Measurements from ENCODE around the gene GRIP2.

GRIP2 gene

DNA sequence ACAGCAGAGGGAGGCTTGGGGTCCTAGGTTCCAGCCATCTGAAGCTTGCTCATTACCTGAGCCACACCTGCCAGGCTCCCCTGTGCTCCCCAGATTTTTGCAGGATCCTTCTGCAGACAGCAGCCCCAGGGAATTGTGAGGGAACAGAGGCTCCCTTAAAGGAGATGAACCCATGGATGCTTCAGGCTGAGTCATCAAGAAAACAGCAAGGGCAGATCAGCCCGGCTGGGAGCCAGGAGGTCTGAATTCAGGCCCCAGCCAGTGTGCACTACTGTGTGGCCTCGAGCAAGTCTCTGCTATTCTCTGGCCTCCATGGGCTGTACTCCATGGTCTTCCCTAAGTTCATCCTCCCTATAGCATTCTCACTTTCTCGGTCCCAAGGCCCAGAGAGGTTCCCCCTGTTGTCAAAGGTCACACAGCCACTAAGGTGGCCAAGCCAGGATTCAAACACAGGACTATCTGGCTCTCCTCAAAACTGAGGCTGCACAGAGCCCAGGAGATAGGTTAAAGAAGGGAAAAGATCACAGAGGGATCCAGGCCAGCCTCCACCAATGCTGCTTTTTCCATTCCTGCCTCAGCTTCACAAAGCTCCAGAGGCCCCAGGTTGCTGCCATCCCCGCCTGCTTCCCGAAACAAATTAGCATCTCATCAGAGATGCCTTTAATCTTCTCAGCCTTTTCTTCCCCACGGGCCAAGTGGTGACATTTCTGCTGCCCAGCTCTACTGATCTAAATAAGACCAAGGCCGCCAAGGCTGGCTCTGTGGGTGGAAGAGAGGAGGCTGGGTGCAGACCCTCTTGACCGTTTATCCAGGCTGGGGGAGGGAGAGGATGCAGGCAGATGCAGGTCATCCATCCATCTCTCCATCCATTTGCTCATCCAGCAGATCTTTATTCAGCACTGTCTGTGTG lies 21.2 kb upstream of the GRIP2 start:
- no peak for DNase-seq

DNA sequence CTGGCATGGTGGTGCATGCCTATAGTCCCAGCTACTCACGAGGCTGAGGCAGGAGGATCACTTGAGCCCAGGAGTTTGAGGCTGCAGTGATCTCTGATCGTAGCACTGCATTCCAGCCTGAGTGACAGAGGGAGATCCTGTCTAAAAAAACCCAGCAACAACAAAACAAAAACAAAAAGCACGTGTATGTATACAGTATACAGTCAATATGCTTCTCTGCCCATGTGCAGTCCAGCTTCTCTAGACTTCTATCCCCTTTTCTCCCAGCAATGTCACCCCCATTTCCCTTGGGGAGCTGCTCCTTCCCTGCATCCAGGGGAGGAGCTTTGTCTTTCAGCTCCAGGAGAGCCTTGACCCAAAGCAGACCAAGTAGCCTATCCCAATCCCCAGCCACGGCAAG lies 20.0 kb upstream of the GRIP2 start:
- no peak for DNase-seq

DNA sequence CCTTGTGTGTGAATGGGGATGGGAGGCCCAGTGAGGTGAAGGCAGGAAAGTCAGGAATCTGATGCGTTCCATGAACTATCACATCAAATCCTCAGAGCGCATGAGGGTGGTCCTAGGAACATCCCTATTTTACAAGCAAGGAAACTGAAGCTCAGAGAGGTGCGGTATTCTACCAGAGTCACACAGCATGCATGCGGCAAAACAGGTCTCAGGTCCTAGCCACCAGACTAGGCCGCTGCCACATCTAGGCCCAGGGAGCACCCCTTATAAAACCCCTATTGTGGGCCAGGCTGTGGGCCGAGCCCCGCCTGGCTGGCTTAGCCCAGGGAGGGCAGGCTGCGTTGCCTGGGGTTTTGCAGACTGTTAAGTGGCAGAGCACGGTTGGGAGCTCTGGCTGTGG lies 17.9 kb upstream of the GRIP2 start:
- DNase-seq, result no peak

DNA sequence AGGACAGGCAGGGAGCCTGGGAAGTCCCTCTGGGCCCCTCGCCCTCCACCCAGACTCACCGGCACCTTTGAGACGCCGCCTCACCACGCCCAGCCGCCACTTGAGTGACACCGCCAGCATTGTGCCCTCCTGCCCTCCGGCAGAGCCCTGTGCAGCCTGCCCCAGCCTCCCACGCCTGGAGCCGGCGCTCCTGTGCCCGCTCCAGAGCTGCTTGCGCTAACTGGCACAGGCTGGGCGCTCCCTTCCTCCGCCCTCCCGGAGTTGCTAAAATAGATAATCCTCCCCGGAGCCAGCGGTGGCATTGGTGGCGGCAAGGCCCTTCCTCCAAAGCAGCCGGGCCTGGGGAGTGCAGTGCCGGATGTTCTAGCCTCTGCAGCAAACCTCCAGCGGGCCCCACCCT lies 15.7 kb upstream of the GRIP2 start:
- DNase-seq, result peak in 1 of 6 experiments; percentile 2

DNA sequence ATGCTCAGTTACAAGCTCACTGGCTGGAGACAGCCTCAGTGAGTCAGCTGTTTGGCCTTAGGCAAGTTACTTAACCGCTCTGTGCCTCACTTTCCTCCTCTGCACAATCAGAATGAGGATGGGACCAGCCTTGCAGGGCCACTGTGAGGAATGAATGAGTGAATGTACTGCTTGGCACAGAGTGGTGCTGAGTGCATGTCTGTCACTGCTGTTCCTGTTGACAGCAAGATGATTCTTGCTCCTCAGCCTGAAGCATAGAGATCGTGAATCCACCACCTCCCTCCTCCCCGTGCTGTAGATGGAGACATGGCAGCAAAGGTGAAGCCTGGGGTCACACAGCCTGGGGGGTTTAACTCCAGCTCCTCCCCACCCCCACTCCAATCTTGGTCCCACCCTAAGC lies 14.6 kb upstream of the GRIP2 start:
- DNase-seq, result no peak

DNA sequence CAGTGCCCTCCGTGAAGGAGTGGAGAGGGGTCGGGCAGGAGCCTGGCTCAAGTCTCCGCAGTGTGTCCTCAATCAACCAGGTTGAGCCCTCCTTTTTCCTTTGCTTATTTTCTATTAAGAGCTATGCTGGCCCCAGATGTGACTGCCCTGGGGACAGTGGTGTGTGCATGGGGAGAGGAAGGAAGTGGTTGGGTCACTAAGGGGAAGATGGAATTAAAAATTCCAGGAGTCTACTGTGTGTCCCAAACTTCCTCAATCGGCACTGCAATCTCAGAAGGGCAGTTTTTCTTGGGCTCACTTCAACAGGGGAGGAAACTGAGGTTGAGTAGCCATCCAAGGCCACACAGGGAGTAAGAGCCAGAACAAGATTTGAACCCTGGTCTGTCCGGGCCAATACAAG lies 13.7 kb upstream of the GRIP2 start:
- DNase-seq, result no peak

DNA sequence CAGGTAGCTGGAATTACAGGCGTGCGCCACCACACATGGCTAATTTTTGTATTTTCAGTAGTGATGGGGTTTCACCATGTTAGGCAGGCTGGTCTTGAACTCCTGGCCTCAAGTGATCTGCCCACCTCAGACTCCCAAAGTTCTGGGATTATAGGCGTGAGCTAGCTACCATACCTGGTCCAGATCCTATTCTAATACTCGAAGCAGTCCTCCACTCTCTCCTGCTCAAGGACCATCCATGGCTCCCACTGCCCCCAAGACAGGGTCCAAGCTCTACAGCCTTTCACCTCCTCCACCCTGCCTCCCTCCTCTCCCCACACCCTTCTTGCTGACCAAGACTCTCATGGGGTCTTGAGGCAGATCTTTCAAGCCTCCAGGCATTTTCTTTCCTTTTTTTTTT lies 12.6 kb upstream of the GRIP2 start:
- no peak for DNase-seq

DNA sequence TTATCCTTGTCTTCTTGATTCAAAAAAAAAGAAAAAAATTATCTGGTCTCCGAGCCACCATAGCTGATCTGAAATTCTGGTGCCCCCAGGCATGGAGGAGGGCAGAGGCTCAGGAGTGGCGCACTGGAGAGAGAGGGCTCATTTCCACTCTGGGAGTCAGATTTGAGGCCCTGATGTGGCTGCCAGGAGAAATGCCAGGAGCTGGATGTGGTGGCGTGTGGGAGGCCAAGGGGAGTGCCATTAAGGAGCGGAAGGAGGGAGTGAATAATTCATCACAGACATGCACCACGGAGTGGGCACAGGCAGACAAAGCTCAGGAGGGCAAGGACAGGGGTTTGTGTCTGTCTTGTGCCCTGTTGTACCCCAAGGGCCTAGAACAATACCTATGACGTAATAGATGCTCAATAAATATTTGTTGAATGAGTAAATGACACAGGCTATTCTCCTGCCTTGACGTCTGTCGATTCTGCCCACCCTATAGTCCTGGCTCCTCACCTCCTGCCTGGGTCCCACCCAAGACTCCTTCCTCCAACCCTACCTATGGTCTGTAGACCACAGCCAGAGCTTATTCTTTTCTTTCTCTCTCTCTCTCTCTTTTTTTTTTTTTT lies 12.0 kb upstream of the GRIP2 start:
- DNase-seq, result no peak

DNA sequence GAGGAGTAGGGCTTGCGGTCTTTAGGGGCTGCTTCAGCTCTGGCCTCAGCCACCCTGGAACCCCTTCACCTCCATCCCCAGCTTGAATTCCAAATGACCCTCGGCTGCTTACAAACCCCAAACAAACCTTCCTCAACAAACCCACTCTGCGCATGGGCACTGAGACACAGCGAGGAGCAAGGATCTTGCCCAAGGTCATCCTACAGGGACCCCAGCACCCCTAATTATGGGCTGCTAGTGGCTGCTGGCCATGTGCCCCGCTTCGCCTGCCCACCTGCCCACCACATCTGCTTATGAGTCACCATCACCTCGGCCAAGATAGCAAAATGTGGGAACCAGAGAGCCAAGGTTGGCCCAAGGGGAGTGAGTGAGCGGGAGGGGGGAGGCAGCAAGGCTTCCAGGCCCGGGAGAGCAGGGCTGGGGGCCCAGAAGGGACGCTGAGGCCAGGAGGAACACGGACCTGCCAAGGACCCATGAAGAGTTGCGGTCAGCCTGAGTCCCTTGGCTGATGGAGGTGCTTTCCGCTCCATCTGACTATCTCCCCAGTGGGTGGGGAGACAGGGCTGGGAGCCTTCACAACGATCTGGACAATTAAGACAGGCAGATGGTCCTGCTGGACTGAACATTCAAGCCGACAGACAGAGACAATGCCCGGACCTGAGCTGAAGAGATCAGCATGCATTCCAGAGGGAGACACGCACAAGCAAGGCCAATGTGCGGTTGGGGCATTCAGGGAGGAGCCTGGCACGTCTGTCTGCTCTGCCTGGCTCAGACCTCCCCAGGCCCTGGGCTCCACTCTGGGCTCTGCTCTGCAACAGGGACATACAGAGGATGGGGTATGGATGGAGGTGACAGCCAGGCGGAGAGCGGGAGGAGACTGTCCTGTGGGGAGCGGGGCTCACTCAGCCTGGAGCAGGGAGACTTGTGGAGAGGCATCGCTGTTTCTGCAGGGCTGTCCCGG lies 10.8 kb upstream of the GRIP2 start:
- DNase-seq, result no peak

DNA sequence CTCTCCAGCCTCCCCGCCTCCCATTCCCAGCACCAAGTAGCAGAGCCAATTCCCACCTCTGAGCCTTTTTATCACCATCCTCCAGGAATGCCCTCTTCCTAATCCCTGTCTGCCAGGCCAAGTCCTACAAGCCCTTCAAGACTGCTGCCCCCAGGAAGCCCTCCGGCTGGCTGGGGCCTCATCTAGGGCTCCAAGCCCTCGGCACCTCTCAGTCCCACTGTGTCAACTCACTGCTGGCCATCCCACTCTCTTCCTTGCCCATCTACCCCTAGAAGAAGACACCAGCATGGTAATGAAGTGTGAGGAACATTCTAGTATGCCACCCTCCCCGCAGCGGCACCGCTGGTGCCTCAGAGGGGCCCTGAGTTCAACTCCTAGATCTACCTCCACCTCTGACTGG lies 10.0 kb upstream of the GRIP2 start:
- no peak for DNase-seq

DNA sequence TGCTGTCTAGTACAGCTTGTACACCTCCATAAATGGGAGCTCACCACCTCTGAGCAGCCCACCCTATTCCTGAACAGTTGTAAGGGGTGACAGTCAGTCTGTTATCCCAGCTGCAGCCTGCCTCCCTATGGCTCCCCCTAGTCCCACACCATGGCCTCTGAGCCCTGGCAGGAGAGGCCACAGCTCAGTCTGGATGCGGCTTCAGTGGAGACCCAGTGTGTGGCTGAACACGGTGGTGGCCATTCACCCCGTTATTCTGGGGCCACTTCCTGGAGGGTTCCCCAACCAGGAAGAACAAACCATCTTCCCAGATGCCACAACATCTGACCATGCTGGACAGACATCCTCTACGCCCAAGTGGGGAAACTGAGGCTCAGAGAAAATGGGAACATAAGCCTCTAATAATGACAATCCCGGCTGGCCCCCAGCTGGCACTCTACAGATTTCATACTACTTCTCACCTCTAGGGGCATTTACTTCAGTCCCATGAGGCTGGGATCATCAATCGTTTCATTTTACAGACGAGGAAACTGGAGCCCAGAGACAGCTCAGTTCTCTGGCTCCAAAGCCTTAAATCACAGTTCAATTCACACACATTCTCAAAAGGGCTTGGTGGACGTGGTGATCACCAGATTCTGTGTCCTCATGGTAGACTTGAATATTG lies 9.2 kb upstream of the GRIP2 start:
- DNase-seq, result no peak

DNA sequence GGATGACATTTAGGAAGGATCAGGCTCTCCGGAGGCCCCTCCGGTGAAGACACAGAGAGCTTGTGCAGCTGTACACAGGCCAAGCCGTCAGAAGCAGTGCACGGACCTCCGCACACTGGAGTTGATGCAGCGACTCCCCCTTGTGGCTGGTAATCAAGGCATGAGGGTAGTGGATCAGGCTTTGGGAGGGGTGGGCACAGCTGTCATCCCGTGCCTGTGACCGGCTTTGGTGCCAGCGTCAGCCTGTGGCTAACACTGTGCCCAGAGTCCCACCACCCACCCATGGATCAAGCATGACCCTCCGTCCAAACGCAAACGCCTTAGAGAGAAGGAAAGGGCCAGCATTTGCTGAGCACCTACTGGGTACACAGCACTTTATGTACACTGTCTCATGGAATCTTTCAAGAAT lies 8.2 kb upstream of the GRIP2 start:
- peak in 1 of 6 experiments; percentile 17 for DNase-seq

DNA sequence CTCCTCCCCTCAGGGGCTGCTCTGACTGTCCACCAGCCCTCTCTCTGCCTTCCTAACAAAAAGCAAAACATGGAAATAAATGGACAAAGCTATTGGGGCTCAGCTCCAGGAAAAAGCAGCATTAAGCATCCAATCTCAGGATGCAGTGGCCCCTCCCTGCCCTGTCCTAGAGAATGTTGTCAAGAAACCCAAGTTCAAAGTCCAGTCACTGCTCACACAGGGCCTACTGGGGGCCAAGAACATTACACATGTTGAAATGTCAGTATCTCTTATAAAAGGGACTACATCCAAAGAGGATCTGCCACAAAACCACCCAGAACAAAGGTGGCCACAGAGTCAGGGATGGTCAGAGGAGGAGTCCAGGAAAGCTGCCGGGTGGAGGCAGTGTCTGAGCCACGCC lies 7.6 kb upstream of the GRIP2 start:
- DNase-seq, result no peak

DNA sequence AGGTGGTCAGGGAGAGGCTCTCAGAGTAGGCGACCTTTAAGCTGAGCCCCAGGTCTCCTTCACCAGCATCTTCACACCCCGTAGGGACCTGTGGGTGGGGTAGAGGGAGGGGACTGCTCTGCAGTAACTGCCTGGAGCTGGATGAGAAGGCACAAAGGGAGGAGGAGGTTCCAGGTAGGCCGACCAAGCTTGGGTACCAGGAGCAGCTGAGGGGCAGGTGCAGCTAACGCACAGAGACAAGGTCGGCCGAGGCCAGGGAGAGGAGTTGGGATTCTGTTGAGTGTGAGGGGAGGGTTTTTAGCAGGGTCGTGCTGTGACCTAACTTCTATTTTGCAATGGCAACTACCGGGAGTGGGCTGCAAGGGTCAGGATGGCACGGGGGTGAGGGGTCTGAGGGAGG lies 5.9 kb upstream of the GRIP2 start:
- DNase-seq, result no peak

DNA sequence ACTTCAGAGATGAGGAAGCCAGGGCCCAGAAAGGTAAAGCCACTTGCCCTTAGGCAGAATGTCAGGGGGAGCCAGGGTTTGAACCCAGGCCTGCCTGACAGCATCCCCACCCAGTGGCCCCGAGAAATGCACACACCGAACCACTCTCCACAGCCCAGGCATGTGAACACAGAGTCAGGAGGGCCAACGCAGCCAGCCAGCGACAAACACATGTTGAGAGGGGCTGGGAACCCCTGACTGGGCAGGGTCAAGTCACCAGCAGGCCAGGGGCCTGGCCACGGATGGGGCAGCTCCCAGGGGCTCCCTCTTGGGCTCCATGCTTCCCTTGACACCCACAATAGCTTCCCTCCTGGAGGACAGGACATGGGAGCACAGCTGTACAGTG lies 5.1 kb upstream of the GRIP2 start:
- no peak for DNase-seq

DNA sequence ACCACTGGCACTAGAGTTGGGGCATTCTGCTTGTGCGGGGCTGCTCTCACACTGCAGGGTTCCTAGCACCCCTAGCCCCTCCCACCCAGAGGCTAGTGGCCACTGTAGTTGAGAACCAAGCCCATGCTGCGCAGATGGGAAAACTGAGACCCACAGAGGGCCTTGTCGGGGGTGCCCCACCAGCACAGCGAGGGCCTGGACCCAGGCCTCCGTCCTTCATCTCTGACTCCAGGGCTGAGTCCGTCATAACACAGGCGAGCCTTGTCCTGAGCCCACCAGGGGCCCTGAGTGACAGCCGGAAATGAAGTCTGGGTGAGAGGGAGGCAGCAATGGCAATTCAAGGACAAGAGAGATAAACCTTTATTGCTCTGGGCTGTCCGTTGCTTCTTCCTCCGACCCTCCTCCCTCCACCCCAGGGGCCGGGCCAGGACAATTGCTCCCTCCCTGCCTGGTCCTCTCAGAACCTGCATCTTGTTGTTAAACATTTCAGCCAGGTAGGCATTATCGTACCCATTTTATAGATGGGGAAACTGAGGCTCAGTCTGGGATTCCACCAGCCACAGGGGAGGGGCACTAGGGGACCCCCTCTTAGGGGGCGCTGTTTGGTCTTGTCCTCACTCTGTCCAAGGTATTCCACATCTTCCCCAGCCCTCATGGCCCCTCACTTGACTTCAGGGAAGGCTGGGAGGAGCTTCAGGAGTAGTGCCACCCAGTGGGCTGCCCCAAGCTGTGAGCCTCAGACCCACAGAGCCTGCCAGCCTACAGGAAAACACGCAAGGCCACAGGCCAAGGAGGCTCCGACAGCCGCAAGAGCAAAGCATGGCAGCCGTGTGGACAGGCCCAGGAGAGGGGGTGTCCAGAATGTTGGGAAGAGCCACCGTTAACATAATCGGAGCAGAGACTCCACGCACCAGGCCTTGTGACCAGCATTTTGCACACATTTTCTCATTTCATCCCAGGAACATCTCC lies 4.4 kb upstream of the GRIP2 start:
- no peak for DNase-seq

DNA sequence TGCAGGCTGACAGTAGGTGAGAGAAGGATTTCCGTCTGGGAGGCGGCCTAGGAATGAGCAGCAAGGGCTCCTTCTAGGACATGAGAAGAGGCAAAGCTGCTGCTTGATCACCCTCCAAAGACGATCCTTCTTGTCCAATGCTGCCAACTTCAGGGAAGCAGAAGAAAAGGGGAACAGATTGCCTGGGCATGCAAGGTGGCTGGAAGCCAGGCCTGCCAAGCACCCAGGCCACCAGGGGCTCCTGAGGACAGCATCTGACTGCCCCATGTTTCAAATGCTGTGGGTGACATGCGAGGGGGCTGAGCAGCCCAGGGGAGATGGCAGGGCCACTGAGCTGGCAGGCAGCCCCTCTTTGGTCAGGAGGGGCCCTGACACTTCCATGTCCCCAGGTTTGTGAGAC lies 3.3 kb upstream of the GRIP2 start:
- no peak for DNase-seq

DNA sequence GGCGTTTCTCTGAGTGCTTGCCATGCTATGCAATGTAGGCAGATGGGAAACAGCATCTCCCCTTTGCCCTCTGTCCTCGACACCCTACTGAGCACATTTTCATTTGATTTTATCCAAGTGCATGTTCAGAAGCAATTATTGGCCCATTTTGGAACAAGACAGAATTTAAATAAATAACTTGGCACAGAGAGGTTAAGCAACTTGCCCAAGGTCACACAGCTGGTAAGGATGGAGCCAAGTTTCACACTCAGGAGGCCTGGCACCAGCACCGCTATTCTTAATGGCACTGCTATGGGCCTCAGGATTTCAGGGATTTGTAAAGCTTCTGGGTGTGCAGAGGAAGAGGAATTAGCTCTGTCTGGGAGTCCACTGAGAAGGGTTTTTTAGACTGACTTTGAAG lies 2.5 kb upstream of the GRIP2 start:
- DNase-seq, result no peak

DNA sequence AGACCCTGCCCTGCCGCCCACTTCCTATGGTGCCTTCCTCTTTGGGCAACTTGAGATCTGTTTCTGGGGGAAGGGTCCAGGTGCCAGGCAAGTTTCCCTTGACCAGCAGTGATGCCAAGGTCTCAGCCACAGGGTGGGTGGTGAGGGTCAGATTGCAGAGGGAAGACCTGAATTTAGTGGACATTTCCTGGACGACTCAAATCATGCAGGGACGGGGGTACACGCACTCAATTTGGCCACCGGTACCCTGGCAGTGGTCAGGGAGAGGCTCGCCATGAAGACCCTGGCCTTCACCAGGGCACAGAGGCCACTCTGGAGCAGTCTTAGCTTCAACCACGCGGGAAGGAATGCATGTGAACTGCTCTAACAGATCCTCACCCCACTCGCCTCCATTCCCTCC lies 1.5 kb upstream of the GRIP2 start:
- no peak for DNase-seq

DNA sequence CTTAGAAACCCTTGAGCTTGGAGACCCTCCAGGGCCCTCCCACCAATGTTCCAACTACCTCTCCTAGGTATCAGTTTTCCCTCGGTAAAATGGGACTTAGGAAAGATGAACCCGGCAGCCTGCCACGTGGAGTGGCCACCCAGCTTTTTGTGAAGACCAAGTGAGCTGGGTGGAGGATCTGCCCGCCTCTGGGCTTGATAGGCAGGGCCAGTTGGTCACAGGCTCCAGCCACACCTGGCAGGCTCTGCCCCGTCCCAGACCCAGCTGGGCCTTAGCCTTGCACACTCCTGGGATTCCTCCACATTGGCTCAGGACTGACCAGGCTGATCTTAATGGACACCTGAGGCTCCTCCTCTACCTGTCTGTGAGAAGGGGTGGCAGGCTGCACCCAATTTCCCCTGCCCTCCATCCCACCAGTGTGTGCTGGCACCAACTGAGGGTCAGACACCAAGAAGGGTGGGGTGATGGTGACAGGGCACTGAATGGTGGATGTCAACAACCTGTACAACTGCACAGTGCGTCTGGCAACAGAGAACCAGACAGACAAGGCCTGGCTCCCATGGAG lies 761 bp upstream of the GRIP2 start:
- DNase-seq, result no peak

DNA sequence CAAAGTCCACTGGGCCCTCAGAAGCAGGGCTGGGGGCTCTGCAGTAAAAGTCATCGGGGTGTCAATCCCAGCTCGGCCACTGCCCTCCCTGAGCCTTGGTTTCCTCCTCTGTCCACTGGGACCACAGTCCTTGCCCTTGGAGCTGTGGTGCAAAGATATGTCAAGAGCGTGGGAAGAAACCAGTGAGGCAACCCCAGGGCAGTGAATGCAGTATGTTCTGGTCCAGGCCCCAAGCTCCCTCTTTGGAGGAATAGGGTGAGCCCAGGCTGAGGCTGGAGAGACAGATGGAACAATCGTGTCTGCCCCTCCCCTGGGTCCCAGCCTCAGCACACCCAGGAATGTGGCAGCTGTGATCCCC lies 779 bp downstream of the GRIP2 start:
- DNase-seq, result no peak
